Type B pancreatic cell (in vitro differentiated cells): Measurements from ENCODE around the gene RFTN1. TPM values are rescaled to one million over a fixed set of nuclear protein-coding genes. Genes with fewer than 3 reads are reported as not detected.

Experiments
- DNase-seq: peaks from one replicate; pipeline ENCODE4 v3.0.0; 2021; ENCODE audit warnings: mixed read lengths; ENCODE audit not compliant: unreplicated experiment; ENCODE audit errors: extremely low spot score
- H3K27ac Mint-ChIP-seq: 2 replicates; pipeline ENCODE4 v1.8.0; 2021; ENCODE audit warnings: mild to moderate bottlenecking, mixed read lengths
- H3K27me3 Mint-ChIP-seq: 2 replicates; pipeline ENCODE4 v1.8.0; 2021; ENCODE audit warnings: mixed read lengths
- H3K36me3 Mint-ChIP-seq: 2 replicates; pipeline ENCODE4 v1.8.0; 2021; ENCODE audit warnings: mixed read lengths
- H3K4me1 Mint-ChIP-seq: one replicate; pipeline ENCODE4 v1.8.0; 2021; ENCODE audit warnings: mixed read lengths; ENCODE audit not compliant: unreplicated experiment
- H3K4me3 Mint-ChIP-seq: 2 replicates; pipeline ENCODE4 v1.8.0; 2021; ENCODE audit warnings: mild to moderate bottlenecking, mixed read lengths
- H3K9me3 Mint-ChIP-seq: 2 replicates; pipeline ENCODE4 v1.8.0; 2021; ENCODE audit warnings: mixed read lengths
- total RNA-seq: library from RNA; stranded (reverse); gene quantifications from 2 replicates; pipeline ENCODE4 v1.2.1, GENCODE V29; 2021; ENCODE audit warnings: low replicate concordance
- TF ChIP-seq, protein P1 (sequence below): fragments of 200-600 bp; sonication (generic); conservative IDR thresholded peaks from 2 replicates; pipeline ENCODE4 v1.5.0; 2021; ENCODE audit warnings: antibody characterized with exemption, mild to moderate bottlenecking

Gene RFTN1
- total RNA-seq, 1 donor from 2014 or later, result 18.3 TPM

DNA sequence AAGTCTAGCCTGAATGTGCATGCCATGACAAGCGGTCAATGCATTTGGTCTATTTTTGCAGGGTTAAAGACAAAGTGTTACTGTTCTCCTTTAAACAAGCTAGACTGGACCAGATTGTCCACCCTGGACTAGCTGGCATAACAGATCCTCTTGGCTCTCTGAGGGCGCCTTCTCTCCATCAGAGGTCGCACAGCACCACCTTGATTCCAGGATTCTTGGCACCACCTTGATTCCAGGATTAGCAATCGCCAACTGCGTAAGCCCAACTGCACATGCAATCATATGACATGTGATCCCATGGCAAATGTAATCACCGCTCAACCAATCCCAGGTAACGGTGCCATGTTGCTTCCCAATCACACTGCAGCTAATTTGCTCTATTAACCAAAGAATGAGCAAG, 149.9 kb downstream of the RFTN1 start:
- H3K4me1 Mint-ChIP-seq, result peaks cover 16% of the 10 kb centered on the region
- DNase-seq, result no peak
- H3K27ac Mint-ChIP-seq, result no peak overlapping the region
- H3K9me3 Mint-ChIP-seq, result no peaks in the 10 kb centered on the region
- peaks cover 7% of the 10 kb centered on the region for H3K36me3 Mint-ChIP-seq
- H3K27me3 Mint-ChIP-seq, result no peaks in the 10 kb centered on the region
- no peak overlapping the region for H3K4me3 Mint-ChIP-seq
- TF ChIP-seq, protein P1, sequence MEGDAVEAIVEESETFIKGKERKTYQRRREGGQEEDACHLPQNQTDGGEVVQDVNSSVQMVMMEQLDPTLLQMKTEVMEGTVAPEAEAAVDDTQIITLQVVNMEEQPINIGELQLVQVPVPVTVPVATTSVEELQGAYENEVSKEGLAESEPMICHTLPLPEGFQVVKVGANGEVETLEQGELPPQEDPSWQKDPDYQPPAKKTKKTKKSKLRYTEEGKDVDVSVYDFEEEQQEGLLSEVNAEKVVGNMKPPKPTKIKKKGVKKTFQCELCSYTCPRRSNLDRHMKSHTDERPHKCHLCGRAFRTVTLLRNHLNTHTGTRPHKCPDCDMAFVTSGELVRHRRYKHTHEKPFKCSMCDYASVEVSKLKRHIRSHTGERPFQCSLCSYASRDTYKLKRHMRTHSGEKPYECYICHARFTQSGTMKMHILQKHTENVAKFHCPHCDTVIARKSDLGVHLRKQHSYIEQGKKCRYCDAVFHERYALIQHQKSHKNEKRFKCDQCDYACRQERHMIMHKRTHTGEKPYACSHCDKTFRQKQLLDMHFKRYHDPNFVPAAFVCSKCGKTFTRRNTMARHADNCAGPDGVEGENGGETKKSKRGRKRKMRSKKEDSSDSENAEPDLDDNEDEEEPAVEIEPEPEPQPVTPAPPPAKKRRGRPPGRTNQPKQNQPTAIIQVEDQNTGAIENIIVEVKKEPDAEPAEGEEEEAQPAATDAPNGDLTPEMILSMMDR, result no peak

DNA sequence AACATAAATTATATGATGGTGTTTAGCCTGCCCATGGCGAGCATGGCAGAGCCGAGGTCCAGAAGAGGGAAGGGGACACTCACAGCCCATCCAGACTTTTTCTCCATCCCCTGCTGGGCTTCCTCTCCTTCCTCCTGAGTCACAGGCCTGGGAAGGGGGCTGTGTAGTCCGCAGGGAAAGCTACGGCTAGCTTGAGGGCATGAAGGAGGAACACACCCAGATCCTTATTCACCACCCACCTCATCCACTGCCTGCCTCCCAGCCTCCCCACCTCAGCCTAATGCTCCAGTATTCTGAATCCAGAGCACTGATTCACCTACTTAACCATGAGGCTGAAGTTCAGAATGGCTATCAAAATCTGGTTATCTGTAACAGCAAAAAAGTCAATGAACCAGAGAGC, 150.7 kb downstream of the RFTN1 start:
- Mint-ChIP-seq H3K27ac (no peak overlapping the region), H3K27me3 (no peaks in the 10 kb centered on the region), H3K4me3 (no peak overlapping the region), H3K36me3 (peaks cover 7% of the 10 kb centered on the region), H3K4me1 (peaks cover 16% of the 10 kb centered on the region), H3K9me3 (no peaks in the 10 kb centered on the region)
- no peak for DNase-seq
- TF ChIP-seq, protein P1, result no peak

DNA sequence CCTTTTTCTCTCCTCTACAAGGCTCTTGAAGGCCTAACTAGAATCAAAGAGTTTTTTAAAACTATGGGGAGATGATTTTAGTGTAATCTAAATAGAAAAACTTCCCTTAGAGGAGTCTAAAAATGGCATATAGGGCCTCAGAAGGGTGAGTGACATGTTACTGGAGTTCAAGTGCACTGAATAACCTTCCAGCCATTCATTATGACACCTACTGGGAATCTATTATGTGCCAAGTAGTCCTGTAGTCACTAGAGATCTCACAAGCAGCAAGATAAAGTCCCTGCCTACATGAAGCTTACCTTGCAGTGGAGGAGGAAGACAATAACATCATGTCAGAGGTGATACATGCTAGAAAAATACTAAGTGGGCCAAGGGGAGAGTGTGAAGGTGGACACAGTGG, 152.4 kb downstream of the RFTN1 start:
- TF ChIP-seq, protein P1, result no peak
- peaks cover 20% of the 10 kb centered on the region for H3K4me1 Mint-ChIP-seq
- no peak overlapping the region for H3K4me3 Mint-ChIP-seq
- H3K36me3 Mint-ChIP-seq, result peaks cover 7% of the 10 kb centered on the region
- no peak overlapping the region for H3K27ac Mint-ChIP-seq
- no peaks in the 10 kb centered on the region for H3K27me3 Mint-ChIP-seq
- no peaks in the 10 kb centered on the region for H3K9me3 Mint-ChIP-seq
- no peak for DNase-seq

DNA sequence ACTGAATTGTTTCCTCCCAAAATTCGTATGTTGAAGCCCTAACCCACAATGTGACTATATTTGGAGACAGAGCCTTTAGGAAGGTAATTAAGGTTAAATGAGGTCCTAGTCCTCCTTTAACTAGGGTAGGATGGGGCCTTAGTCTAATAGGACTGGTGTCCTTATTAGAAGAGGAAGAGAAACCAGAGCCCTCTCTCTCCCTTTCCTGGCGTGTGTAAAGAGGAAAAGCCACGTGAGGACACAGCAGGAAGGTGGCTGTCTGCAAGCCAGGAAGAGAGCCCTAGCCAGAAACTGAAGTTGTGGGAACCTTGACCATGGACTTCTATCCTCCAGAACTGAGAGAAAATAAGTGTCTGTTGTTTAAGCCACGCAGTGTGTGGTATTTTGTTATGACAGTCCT, 154.2 kb downstream of the RFTN1 start:
- Mint-ChIP-seq H3K4me3 (no peak overlapping the region), H3K4me1 (peaks cover 11% of the 10 kb centered on the region), H3K36me3 (peaks cover 8% of the 10 kb centered on the region), H3K27me3 (no peaks in the 10 kb centered on the region), H3K9me3 (no peaks in the 10 kb centered on the region), H3K27ac (no peak overlapping the region)
- no peak for DNase-seq
- TF ChIP-seq, protein P1, result no peak

DNA sequence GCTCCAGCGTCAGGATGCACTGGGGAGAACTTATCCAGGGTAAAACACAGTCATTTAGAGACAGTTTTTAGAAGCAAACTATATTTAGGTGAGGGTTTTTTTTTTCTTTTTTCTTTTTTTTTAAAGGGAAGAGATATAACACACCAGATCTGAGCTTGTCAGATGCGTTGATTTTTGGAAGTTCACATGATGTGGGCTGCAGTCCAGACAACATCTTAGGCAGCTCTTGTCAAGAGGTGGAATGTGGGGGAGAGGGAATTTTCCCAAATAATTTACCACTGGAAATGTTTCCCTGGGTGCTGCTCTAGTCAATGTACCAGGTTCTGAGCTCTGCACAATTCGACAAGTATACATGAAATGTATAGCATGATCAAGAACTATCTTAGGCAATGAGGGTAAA, 155.2 kb downstream of the RFTN1 start:
- H3K27ac Mint-ChIP-seq, result no peak overlapping the region
- H3K36me3 Mint-ChIP-seq, result peaks cover 8% of the 10 kb centered on the region
- TF ChIP-seq, protein P1, result no peak
- H3K4me1 Mint-ChIP-seq, result peaks cover 11% of the 10 kb centered on the region
- no peak for DNase-seq
- no peaks in the 10 kb centered on the region for H3K9me3 Mint-ChIP-seq
- H3K27me3 Mint-ChIP-seq, result no peaks in the 10 kb centered on the region
- no peak overlapping the region for H3K4me3 Mint-ChIP-seq
